ENCODE measurements around the gene CSNK2A3. TPM values are rescaled to one million over a fixed set of nuclear protein-coding genes. Genes with fewer than 3 reads are reported as not detected.

CSNK2A3 gene
- total and polyA plus RNA-seq, 10 donors: 0.10 to 3.9 (median 1.4) TPM

- intact Hi-C loops (cut with DNase I; ENCODE audit: low total_unique reads): no loop called here
- H3K36me3 ChIP-seq: no peaks in the 10 kb centered on the region
- H3K27ac ChIP-seq: no peak overlapping the region
- H3K27me3 ChIP-seq (replicated peaks in 1 of 7): no peaks in the 10 kb centered on the region
- 84 to 93% (median 88%) methylated on average over 10 of the region's 10 CpGs for WGBS, 5 donors
- DNase-seq: no peak
- H3K4me1 ChIP-seq: no peaks in the 10 kb centered on the region
- no peak overlapping the region for H3K4me3 ChIP-seq
- TF ChIP-seq CTCF (IDR thresholded peaks at IDR 0.05 in 8 of 11, conservative IDR thresholded peaks at IDR 0.05 in 3 of 11) (no peak), POLR2AphosphoS5 (IDR thresholded peaks at IDR 0.05) (no peak), POLR2A (IDR thresholded peaks at IDR 0.05) (no peak)
- H3K9me3 ChIP-seq: no peaks in the 10 kb centered on the region
Observed at GRCh38 chr11:11302565-11302964, 50.5 kb downstream of the CSNK2A3 start.

All from spleen (tissue), 11 donors.